GM13976 (cell line): ENCODE results near the gene GABRB1.

Source experiments
- DNase-seq: peaks from one replicate; pipeline ENCODE4 v3.0.0; 2012; ENCODE audit warnings: low spot score
- in situ Hi-C: fragments of 300-500 bp; cut with MboI; formaldehyde crosslinking; loops from one replicate; pipeline ENCODE4 v1.12.0; 2022; ENCODE audit warnings: low sequenced_read_pairs, mixed read lengths, inconsistent platforms; ENCODE audit not compliant: unreplicated experiment
- TF ChIP-seq, protein P1 (sequence below): IDR thresholded peaks from 2 replicates; pipeline ENCODE4 v1.5.1; 2012; ENCODE audit warnings: borderline replicate concordance, mild to moderate bottlenecking; ENCODE audit not compliant: insufficient read depth; ENCODE audit errors: extremely low read depth, missing control alignments, control extremely low read depth

Gene GABRB1

DNA sequence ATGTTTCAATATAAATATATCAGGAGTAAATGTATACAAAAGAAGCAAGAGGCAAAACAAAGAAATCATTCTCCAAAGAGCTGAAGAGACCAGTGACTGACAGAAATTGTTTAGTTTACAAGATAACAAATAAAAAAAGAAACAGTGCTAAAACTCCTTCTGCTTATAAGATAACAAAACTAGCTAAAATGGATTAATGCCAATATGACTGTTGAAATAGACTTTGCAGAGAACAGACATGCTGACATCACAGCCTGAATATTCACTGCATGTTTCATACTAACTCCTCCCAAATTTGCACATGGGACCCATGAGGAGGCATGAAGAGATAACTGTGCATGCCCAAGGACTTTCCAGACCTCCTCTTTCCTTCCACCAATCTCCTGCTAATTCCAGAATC is 31.8 kb upstream of the GABRB1 start:
- TF ChIP-seq, protein P1, sequence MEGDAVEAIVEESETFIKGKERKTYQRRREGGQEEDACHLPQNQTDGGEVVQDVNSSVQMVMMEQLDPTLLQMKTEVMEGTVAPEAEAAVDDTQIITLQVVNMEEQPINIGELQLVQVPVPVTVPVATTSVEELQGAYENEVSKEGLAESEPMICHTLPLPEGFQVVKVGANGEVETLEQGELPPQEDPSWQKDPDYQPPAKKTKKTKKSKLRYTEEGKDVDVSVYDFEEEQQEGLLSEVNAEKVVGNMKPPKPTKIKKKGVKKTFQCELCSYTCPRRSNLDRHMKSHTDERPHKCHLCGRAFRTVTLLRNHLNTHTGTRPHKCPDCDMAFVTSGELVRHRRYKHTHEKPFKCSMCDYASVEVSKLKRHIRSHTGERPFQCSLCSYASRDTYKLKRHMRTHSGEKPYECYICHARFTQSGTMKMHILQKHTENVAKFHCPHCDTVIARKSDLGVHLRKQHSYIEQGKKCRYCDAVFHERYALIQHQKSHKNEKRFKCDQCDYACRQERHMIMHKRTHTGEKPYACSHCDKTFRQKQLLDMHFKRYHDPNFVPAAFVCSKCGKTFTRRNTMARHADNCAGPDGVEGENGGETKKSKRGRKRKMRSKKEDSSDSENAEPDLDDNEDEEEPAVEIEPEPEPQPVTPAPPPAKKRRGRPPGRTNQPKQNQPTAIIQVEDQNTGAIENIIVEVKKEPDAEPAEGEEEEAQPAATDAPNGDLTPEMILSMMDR, result no peak
- DNase-seq, result no peak
- in situ Hi-C loops, result no loop called here

DNA sequence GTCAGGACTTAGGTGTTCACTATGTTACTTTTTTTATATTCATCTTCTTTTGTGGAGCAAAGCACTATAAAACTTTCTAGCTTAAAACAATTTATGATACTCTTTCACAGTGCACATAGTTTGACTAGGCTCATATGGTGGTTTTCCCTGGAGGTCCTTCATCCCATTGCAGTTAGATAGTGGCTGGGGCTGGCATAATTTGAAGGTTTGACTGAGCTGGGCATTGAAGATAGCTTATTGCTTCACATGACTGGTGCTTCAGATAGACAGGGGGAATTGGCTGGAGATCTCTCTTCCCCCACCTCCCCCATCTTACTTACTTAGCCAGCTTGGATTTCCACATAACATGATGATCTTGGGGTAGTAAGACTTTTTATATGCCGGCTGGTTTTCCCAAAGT is 31.0 kb upstream of the GABRB1 start:
- TF ChIP-seq, protein P1, result no peak
- in situ Hi-C loops, result no loop called here
- DNase-seq, result no peak

DNA sequence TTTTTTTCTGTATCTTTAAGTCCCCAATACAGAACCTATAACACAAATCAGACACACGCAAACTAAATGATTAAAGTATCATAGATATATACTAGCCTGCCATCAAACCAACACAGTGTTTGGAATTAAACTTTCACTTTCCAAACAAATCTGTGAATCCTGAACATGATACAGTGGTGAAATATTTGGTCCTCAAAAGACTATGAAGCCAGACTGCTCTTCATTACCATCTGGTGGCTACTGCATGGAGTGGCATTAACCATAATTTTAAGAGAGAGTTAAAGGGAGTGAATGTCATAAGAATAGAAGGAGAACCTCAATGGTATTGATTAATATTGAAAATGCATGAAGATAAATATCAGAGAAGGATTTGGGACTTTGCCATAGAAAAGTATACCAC is 28.8 kb upstream of the GABRB1 start:
- DNase-seq, result no peak
- in situ Hi-C loops, result no loop called here
- TF ChIP-seq, protein P1, result peak; percentile 10

DNA sequence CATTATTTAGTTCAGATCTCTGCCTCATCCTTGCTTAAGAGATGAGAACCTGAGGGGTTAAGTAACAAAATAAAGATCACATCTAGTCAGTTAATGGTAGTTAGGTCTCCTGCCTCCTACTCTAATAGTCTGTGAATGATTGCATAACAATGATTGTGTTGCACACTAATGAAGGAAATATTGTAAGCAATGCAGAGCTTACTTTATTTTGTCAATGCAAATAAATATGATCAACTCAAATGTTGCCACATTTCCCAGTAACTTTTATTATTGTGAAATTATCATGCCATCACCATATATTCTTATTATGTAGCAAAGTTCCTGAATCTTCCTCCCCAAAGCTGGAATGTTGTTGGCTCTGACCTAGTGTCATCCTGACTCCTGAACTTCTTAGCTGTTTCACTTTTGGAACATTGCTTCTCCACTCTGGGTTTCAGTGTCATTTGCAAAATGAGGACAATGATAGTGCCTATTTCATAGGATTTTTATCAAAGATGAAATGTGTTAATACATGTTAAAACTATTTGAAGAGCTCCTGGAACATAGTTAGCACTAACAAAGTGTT is 20.9 kb upstream of the GABRB1 start:
- in situ Hi-C loops, result no loop called here
- TF ChIP-seq, protein P1, result no peak

DNA sequence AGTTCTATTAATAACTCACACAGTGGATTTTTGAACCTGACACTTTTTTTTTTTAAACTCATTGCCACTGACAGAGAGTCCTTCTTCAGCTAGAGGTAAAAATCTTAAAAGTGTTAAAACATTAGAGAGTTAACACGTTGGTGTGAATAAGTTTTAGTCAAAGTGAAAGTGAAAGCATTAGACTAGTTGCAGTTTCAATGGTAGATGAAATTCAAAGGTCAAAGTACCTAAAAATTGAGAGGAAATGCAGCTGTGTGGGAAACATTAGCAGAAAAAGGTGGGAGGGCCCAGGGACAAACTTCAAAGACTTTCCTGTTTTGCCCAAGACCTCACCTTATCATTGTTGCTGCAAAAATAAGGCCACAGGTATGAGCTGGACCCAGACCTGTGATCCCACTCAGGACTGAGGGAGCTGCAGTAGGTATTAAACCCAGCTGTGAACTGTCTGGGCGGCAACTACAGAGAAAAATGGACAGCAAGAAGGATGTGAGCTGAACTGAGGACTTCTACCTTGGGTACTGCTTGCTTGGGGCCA is 20.4 kb upstream of the GABRB1 start:
- DNase-seq, result peak; percentile 43
- in situ Hi-C loops, result no loop called here
- TF ChIP-seq, protein P1, result no peak

More for the DNA sequence above, 20.9 kb upstream of the GABRB1 start:
- no peak for DNase-seq

DNA sequence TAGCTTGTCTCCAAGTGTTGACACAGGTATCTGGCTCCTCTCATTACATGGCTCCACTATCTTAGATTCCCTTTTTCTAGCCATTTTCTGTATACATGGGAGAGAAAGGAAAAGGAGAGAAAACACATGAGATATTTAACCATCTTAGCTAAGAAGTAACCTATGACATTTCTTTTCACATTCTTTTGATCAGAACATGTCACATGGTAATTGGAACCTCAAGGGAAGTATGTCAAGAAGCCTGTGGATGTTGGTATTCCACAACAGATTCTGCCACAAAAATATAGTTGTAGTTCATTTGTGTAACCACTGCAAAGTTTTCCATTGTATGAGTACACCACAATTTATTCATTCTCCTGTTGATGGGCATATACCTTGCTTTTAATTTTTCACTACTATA is 18.7 kb upstream of the GABRB1 start:
- TF ChIP-seq, protein P1, result no peak
- in situ Hi-C loops, result no loop called here
- DNase-seq, result no peak
